ENCODE results near the gene CEBPA.

Gene CEBPA

DNA sequence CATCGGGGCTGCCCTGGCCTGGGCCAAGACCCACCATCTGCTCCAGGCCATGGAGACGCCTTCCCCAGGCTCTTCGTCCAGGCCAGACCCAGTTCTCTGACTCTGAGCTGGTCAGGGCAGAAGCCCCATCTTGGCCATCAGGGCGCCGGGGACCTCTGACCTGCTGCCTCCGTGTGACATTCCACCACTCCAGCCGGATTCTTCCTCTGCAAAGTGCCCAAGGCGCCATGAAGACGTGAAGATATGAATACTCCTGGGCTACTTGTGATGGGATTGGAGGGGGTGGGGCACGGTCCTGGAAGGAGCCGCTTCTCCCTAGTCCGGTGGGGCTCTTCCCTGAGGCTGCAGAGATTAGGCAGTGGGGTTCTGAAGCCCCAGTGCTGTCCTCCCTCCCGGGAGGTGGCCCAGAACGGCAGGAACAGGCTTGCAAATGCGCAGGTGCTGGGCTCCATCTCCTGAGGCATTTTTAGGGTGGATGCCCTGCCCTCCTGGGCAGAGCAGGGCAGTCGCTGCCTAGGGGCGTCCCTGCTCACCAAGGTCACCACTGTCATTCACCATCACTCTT is 50.7 kb downstream of the CEBPA start:
- DNase-seq = no peak
- TF ChIP-seq, protein P1, sequence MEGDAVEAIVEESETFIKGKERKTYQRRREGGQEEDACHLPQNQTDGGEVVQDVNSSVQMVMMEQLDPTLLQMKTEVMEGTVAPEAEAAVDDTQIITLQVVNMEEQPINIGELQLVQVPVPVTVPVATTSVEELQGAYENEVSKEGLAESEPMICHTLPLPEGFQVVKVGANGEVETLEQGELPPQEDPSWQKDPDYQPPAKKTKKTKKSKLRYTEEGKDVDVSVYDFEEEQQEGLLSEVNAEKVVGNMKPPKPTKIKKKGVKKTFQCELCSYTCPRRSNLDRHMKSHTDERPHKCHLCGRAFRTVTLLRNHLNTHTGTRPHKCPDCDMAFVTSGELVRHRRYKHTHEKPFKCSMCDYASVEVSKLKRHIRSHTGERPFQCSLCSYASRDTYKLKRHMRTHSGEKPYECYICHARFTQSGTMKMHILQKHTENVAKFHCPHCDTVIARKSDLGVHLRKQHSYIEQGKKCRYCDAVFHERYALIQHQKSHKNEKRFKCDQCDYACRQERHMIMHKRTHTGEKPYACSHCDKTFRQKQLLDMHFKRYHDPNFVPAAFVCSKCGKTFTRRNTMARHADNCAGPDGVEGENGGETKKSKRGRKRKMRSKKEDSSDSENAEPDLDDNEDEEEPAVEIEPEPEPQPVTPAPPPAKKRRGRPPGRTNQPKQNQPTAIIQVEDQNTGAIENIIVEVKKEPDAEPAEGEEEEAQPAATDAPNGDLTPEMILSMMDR (IDR thresholded peaks at IDR 0.05) = no peak
- H3K4me1 ChIP-seq = no peaks in the 10 kb centered on the region
- H3K4me3 ChIP-seq = no peak overlapping the region
- intact Hi-C loops (cut with DNase I; ENCODE audit: low total_unique reads) = no loop called here
- no peaks in the 10 kb centered on the region for H3K36me3 ChIP-seq
- no peaks in the 10 kb centered on the region for H3K9me3 ChIP-seq
- peaks cover 0 to 37% of the 10 kb centered on the region in 2 donors for H3K27me3 ChIP-seq
- no peak overlapping the region for H3K27ac ChIP-seq

DNA sequence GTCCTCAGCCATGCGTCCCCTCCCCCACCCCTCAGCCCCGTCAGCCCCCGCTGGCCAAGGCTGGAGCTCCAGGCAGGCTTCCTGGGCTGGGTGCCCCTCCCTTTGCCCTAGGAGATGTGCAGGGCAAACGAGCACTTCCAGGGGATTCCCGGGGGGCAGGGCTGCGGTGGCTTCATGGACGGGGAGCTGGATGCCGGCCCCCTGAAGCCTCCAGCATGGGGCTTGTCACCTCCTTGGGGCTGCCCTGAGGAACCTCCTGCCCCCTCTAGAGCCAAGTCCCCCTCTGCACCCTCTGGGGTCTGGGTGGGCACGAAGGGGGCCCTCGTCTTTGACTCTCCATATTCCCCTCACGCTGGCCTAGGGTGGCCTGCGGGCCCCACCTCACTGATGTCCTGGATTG is 51.3 kb downstream of the CEBPA start:
- H3K27ac ChIP-seq = no peak overlapping the region
- H3K36me3 ChIP-seq = no peaks in the 10 kb centered on the region
- no peak for DNase-seq
- H3K4me3 ChIP-seq = no peak overlapping the region
- H3K4me1 ChIP-seq = no peaks in the 10 kb centered on the region
- TF ChIP-seq, protein P1 (IDR thresholded peaks at IDR 0.05) = no peak
- intact Hi-C loops (cut with DNase I; ENCODE audit: low total_unique reads) = no loop called here
- peaks cover 0 to 37% of the 10 kb centered on the region in 2 donors for H3K27me3 ChIP-seq
- H3K9me3 ChIP-seq = peaks cover 0 to 2% (median under 1%) of the 10 kb centered on the region in 3 donors

DNA sequence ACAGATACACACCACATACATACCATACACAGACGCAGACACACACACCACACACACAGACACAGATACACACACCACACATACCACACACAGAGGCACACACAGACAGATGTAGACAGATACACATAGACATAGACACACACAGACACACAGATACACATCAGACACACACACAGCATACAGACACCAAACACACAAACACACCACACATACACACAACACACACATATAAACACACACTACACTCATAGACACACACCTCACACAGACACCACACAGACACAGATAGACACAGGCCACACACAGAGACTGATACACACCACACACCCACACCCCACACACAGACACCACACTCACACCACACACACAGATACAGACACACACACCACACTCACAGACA is 51.8 kb downstream of the CEBPA start:
- Histone ChIP-seq H3K27ac (no peak overlapping the region), H3K4me1 (no peaks in the 10 kb centered on the region), H3K9me3 (peaks cover 0 to 7% (median 6%) of the 10 kb centered on the region in 3 donors)

More for the DNA sequence above, 51.8 kb downstream of the CEBPA start:
- H3K4me3 ChIP-seq = no peak overlapping the region
- intact Hi-C loops (cut with DNase I; ENCODE audit: low total_unique reads) = no loop called here
- TF ChIP-seq, protein P1 (IDR thresholded peaks at IDR 0.05) = no peak
- H3K27me3 ChIP-seq = peaks cover 0 to 37% of the 10 kb centered on the region in 2 donors
- no peaks in the 10 kb centered on the region for H3K36me3 ChIP-seq
- DNase-seq = no peak

Data from tibial artery (tissue), 4 donors.